Mucosa of rectum (tissue), 2 donors: Measurements from ENCODE around the gene CRTC3.

ENCODE experiments used
- H3K27ac ChIP-seq, 2 donors: one replicate each; pipeline ENCODE4 v1.7.0; 2013; ENCODE audit warnings: inconsistent platforms in 2 of 2, low read depth in 2 of 2, low read length in 2 of 2
- H3K27me3 ChIP-seq, 2 donors: one replicate each; pipeline ENCODE4 v1.7.0; 2013; ENCODE audit warnings: low read length in 2 of 2; ENCODE audit not compliant: control insufficient read depth in 2 of 2, insufficient read depth in 2 of 2
- H3K36me3 ChIP-seq, 2 donors: one replicate each; pipeline ENCODE4 v1.7.0; 2013; ENCODE audit warnings: low read length in 2 of 2; ENCODE audit not compliant: control insufficient read depth in 2 of 2, insufficient read depth in 2 of 2
- H3K4me1 ChIP-seq, 2 donors: one replicate each; pipeline ENCODE4 v1.7.0; 2013; ENCODE audit warnings: low read length in 2 of 2, mild to moderate bottlenecking in 1 of 2; ENCODE audit not compliant: control insufficient read depth in 2 of 2, insufficient read depth in 2 of 2
- H3K4me3 ChIP-seq, 2 donors: one replicate each; pipeline ENCODE4 v1.7.0; 2013; ENCODE audit warnings: low read length in 2 of 2
- H3K9ac ChIP-seq, 2 donors: one replicate each; pipeline ENCODE4 v1.7.0; 2013; ENCODE audit warnings: low read length in 2 of 2, low read depth in 1 of 2, mild to moderate bottlenecking in 1 of 2
- H3K9me3 ChIP-seq, 2 donors: one replicate each; pipeline ENCODE4 v1.7.0; 2013; ENCODE audit warnings: low read length in 2 of 2; ENCODE audit not compliant: control insufficient read depth in 2 of 2
- donor health status: healthy.
- donor health status: Normal muscosa, but diverticular disease.

CRTC3 gene

DNA sequence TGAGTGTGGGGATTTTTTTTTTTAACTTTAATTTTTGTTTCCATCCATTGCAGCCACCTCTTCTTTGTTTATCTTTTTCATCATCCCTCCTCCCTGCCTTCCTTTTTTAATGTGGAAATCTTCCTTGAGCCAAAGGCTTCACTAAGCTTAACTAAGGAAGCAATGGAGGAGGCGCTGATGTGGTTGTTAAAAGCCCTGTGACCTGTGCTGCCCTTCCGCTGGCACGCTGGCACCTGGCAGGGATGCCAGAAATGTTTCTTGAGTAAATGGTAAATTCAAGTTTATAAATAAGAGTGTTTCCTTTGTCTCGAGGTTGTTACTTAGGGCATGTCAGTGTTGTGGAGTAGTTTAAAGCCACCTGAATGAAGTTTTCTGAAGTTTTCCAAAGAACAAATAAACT, 69.4 kb downstream of the CRTC3 start:
- peaks cover 0 to 3% of the 10 kb centered on the region in 2 donors for H3K36me3 ChIP-seq
- H3K9ac ChIP-seq: no peak overlapping the region
- no peak overlapping the region for H3K27ac ChIP-seq

DNA sequence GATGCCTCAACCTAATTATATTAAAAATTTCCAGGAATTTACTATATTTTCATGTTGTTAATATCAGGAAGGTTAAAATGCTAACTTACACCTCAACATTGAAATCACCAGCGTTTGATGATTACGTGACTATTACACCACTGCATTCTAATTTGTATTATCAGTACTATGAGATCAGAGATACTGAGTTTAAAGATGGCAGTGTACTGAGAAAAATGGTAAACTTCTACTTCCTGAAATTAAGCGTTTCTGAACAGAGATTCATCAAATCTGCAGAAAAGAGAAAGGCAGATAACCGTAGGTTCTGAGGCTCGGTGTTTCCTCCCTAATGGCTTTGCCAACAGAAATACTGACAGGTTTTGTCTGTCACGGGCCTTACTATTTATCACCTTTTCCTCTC, 69.9 kb downstream of the CRTC3 start:
- Histone ChIP-seq H3K9ac (no peak overlapping the region), H3K27me3 (no peaks in the 10 kb centered on the region), H3K4me1 (peaks cover 19% of the 10 kb centered on the region in 2 donors), H3K27ac (no peak overlapping the region), H3K36me3 (peaks cover 0 to 3% of the 10 kb centered on the region in 2 donors), H3K4me3 (no peak overlapping the region), H3K9me3 (no peaks in the 10 kb centered on the region)

More for the DNA sequence above, 69.4 kb downstream of the CRTC3 start:
- Histone ChIP-seq H3K9me3 (no peaks in the 10 kb centered on the region), H3K4me1 (peaks cover 21 to 23% of the 10 kb centered on the region in 2 donors), H3K27me3 (no peaks in the 10 kb centered on the region), H3K4me3 (no peak overlapping the region)

DNA sequence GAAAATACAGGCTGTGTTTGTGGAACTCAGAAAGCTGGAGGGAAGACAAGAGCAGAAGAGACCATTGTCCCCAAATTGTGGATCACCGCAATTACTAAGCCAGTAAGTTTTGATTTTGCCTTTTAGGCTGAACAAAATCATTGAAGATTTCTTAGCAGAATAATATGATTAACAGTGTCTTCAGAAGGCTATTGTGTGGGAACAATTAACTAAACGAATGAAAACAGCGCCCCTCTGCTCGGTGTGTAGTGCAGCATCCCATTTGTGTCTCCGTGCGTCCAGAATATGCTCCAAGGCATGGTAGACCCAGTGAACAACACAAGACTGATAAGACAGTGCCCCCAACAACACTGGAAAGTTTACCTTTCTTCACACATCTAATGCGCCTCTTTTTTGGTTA, 71.2 kb downstream of the CRTC3 start:
- no peak overlapping the region for H3K27ac ChIP-seq
- no peaks in the 10 kb centered on the region for H3K27me3 ChIP-seq
- H3K9me3 ChIP-seq: no peaks in the 10 kb centered on the region
- peaks cover 11 to 13% of the 10 kb centered on the region in 2 donors for H3K4me1 ChIP-seq
- H3K9ac ChIP-seq: no peak overlapping the region
- H3K4me3 ChIP-seq: no peak overlapping the region
- H3K36me3 ChIP-seq: peaks cover 0 to 3% of the 10 kb centered on the region in 2 donors

DNA sequence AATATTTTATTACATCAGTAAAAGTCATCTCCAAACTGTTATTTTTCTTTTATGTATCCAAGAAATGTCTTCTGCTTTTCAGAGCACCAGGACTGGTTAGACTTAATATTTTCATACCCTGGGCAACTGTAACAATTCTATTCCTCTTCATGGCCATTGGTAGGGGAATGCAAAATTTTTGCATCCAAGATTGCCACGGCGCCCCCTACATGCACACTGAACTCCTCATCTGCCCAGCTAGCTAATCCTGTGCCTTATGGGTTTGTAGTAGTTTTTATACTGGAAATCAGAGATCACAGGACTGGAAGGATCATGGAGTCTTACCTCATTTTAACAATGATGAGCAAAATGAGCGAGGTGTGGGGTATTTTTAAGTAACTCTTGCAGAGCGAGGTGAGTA, 74.2 kb downstream of the CRTC3 start:
- no peaks in the 10 kb centered on the region for H3K4me1 ChIP-seq
- peaks cover 2 to 11% of the 10 kb centered on the region in 2 donors for H3K36me3 ChIP-seq
- no peaks in the 10 kb centered on the region for H3K9me3 ChIP-seq
- no peak overlapping the region for H3K4me3 ChIP-seq
- no peak overlapping the region for H3K9ac ChIP-seq
- H3K27me3 ChIP-seq: no peaks in the 10 kb centered on the region
- H3K27ac ChIP-seq: no peak overlapping the region

DNA sequence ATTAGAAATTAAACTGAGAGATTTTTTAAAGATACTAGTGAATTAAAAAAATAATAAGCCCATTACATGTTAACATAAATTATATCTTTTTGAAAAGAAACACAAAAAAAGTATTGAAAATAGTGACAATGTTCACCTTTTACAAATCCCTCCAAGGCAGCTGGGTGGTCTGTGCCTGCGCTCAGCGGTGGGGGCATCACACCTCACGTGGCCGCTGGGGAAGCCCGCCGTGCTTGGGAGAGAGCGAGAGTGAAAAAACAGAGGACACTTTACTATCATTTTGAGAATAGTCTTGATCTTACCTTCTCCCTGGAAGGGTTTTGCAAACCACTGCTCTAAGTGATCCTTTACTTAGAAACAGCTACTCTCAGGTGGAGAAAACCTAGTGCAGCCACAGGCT, 76.9 kb downstream of the CRTC3 start:
- Histone ChIP-seq H3K36me3 (peaks cover 2 to 14% of the 10 kb centered on the region in 2 donors), H3K4me1 (peaks cover 8 to 9% of the 10 kb centered on the region in 2 donors), H3K27ac (no peak overlapping the region), H3K9ac (no peak overlapping the region), H3K4me3 (no peak overlapping the region), H3K9me3 (no peaks in the 10 kb centered on the region), H3K27me3 (no peaks in the 10 kb centered on the region)

DNA sequence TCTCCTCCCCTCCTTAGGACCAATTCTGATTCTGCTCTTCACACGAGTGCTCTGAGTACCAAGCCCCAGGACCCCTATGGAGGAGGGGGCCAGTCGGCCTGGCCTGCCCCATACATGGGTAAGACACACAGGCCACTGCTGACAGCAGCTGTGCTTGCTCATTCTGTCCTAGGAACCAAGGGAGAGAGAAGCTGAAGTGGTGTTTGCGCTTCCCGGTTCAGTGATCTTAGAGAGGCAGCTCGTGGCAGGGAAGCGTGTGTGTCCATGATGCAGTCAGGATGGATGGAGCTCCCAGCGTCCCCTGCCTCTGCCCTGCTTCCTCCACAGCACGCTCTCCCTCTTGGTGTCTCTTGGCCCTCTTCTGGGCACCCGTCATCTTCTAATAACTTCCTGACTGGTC, 77.6 kb downstream of the CRTC3 start:
- H3K36me3 ChIP-seq: peaks cover 2 to 16% of the 10 kb centered on the region in 2 donors
- peaks cover 8 to 9% of the 10 kb centered on the region in 2 donors for H3K4me1 ChIP-seq
- H3K27me3 ChIP-seq: no peaks in the 10 kb centered on the region
- no peak overlapping the region for H3K4me3 ChIP-seq
- no peaks in the 10 kb centered on the region for H3K9me3 ChIP-seq
- no peak overlapping the region for H3K27ac ChIP-seq
- H3K9ac ChIP-seq: no peak overlapping the region

DNA sequence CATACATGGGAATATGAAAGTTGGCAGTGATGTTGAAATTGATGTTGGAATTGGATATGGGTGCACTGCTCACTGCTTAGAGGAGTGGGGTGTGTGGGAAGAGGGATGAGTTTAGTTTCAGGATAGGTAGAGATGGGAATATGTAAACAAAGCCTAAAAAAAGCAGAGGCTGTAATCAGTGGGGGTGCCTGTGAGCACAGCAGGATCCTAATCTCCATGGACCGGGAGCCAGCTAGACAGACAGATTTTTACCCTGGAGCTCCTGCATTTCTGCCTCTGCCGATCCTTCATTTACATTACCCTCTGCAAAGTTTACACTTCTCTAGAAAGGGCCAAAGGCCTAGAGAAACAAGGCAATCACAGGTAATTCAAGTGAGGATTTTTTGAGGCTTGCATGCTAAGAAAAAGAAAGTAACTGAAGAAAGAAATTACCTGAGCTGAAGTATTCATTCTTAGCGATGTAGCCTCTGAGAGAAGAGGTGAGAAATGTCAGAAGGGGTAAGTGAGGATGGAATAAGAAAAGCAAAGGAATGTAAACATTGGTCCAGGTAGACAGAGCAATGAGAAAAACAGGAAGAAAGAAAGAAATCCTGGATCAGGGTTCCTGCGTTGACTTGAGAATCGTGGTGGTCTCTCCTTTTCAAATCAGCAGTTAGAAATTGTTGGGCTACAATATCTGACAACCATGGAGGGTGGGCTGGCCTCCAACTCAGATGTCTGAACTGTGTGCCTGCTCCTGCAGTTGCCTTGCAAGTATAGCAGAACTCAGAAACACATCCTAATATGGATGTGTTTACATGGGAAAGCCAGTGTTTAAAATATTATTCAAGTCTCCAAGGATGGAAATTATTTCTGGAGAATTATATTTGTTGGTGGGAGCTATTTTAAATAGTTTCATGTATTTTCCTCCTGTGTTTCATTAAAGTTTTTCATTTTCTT, 79.8 kb downstream of the CRTC3 start:
- Histone ChIP-seq H3K9me3 (no peaks in the 10 kb centered on the region), H3K9ac (no peak overlapping the region), H3K4me1 (peaks cover 8 to 9% of the 10 kb centered on the region in 2 donors), H3K36me3 (peaks cover 2 to 18% of the 10 kb centered on the region in 2 donors), H3K27ac (peak overlapping the region; percentile 17 to 35), H3K4me3 (no peak overlapping the region), H3K27me3 (no peaks in the 10 kb centered on the region)

DNA sequence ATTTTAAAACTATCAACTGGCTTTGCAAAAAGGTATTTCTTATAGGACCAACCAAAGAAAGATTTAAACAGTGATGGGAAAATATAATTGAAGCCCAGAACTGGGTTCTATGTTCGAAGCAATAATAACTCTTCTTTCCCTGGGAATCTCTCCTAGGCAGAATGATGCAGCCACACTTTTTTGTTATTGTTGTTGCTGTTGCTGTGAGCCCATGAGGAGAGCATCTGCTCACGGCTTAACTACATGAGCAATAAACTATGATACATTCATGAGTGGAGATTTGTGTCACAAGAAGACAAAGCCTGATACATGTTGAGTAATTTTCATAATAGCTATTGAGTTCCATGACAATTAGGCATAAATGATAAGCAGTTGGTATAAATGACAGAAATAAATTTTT, 80.5 kb downstream of the CRTC3 start:
- Histone ChIP-seq H3K4me1 (peaks cover 8 to 9% of the 10 kb centered on the region in 2 donors), H3K36me3 (peaks cover 2 to 18% of the 10 kb centered on the region in 2 donors), H3K9ac (no peak overlapping the region), H3K27me3 (no peaks in the 10 kb centered on the region), H3K4me3 (no peak overlapping the region), H3K27ac (peak overlapping the region in 1 of 2 donors; percentile 43), H3K9me3 (no peaks in the 10 kb centered on the region)

DNA sequence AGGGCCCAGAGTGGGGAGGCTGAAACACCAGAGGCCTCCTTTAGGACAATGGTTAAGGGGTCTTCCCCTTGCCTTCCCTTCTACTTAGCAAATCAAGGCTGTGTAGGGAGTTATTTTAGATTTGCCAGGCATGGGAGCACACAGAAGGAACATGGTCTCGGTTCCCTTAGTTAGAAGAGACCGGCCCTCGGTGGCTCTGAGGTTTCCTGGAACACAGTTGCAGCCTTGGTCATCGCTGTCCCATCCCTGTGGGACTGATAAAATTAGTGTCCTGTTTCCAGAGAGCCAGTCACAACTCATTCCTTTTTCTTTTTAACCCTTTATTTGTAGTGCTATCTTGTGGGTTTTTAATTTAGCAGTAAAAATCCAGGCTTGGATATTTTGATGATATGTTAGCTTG, 81.4 kb downstream of the CRTC3 start:
- no peak overlapping the region for H3K9ac ChIP-seq
- no peak overlapping the region for H3K4me3 ChIP-seq
- peaks cover 6 to 18% of the 10 kb centered on the region in 2 donors for H3K36me3 ChIP-seq
- H3K4me1 ChIP-seq: peaks cover 8 to 9% of the 10 kb centered on the region in 2 donors
- H3K9me3 ChIP-seq: no peaks in the 10 kb centered on the region
- no peaks in the 10 kb centered on the region for H3K27me3 ChIP-seq
- H3K27ac ChIP-seq: peak overlapping the region; percentile 43 to 46

DNA sequence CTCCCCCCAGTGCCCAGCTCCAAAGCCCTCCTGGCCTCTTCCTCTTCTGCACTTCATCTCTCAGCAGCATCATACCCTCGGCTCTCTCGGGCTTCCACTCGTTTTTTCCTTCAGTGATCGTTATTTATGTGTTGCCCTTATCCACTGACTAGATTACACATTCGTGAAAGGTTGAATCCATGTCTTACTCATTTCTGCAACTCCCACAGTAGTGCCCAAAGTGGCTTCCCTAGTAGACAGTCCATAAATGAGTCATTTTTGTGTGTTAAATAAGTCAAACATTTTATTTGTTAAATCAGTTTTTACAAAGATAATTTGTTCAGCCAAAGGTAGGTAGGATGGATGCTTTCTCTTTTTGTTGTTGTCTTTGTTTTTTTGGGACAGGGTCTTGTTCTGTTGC, 87.4 kb downstream of the CRTC3 start:
- H3K36me3 ChIP-seq: peaks cover 2 to 6% of the 10 kb centered on the region in 2 donors
- H3K27ac ChIP-seq: no peak overlapping the region
- H3K27me3 ChIP-seq: no peaks in the 10 kb centered on the region
- no peaks in the 10 kb centered on the region for H3K4me1 ChIP-seq
- no peak overlapping the region for H3K9ac ChIP-seq
- H3K4me3 ChIP-seq: no peak overlapping the region
- no peaks in the 10 kb centered on the region for H3K9me3 ChIP-seq
